ENCODE measurements around the gene HSD17B12. TPM values are rescaled to one million over a fixed set of nuclear protein-coding genes. Genes with fewer than 3 reads are reported as not detected.
A peak's percentile ranks its signal among the peaks of the same experiment; 100 is the strongest.

The HSD17B12 gene
- total RNA-seq, 2 experiments from 2014 or later = 70.9 to 138 TPM

- no peak for TF ChIP-seq CTCF (conservative IDR thresholded peaks at IDR 0.05; ENCODE audit: low read length)
- TF ChIP-seq EZH2phosphoT487 (IDR thresholded peaks at IDR 0.05; ENCODE audit: borderline replicate concordance, low read depth, low read length) = no peak
- no peak for DNase-seq (ENCODE audit: low spot score)
- Histone ChIP-seq H3K9me2 (ENCODE audit: insufficient read depth, low read length) (no peaks in the 10 kb centered on the region), H3K79me2 (ENCODE audit: insufficient read depth, low read depth, low read length) (no peaks in the 10 kb centered on the region), H3K4me3 (ENCODE audit: low read depth, low read length, poor library complexity, severe bottlenecking) (no peak overlapping the region), H2AFZ (ENCODE audit: low read length) (no peak overlapping the region), H3K36me3 (ENCODE audit: insufficient read depth, low read length) (peaks cover 46% of the 10 kb centered on the region), H3K9me3 (ENCODE audit: low read length) (no peaks in the 10 kb centered on the region), H3K4me1 (ENCODE audit: insufficient read depth, low read length, poor library complexity, severe bottlenecking) (no peaks in the 10 kb centered on the region), H3K27ac (ENCODE audit: low read depth, low read length, poor library complexity, severe bottlenecking) (no peak overlapping the region), H4K20me1 (ENCODE audit: insufficient read depth, low read length) (no peaks in the 10 kb centered on the region), H3K4me2 (ENCODE audit: low read length) (no peak overlapping the region)
- BruUV-seq (replicated peaks) = no TSS peak
- intact Hi-C loops (cut with micrococcal nuclease; ENCODE audit: unreplicated experiment) = no loop called here
- CTCF ChIA-PET (ENCODE audit: unreplicated experiment) = no interaction called here
- POLR2A ChIA-PET = interaction anchor here (0.7 to 4.9 kb wide), 3 partner anchors 9 to 92 kb away, joined by 3 to 19 read pairs (median 5); no protein-coding TSS in a partner anchor
Observed at GRCh38 chr11:43797337-43797736, 116.8 kb downstream of the HSD17B12 start.

- no peak overlapping the region for H2AFZ ChIP-seq (ENCODE audit: low read length)
- intact Hi-C loops (cut with micrococcal nuclease; ENCODE audit: unreplicated experiment) = no loop called here
- DNase-seq (ENCODE audit: low spot score) = no peak
- no TSS peak for BruUV-seq (replicated peaks)
- H3K4me1 ChIP-seq (ENCODE audit: insufficient read depth, low read length, poor library complexity, severe bottlenecking) = no peaks in the 10 kb centered on the region
- ChIA-PET POLR2A (interaction anchor here (0.7 to 4.9 kb wide), 2 partner anchors 10 to 93 kb away, joined by 3 to 19 read pairs; no protein-coding TSS in a partner anchor), CTCF (ENCODE audit: unreplicated experiment) (no interaction called here)
- H4K20me1 ChIP-seq (ENCODE audit: insufficient read depth, low read length) = no peaks in the 10 kb centered on the region
- H3K27ac ChIP-seq (ENCODE audit: low read depth, low read length, poor library complexity, severe bottlenecking) = no peak overlapping the region
- no peaks in the 10 kb centered on the region for H3K9me3 ChIP-seq (ENCODE audit: low read length)
- peaks cover 41% of the 10 kb centered on the region for H3K36me3 ChIP-seq (ENCODE audit: insufficient read depth, low read length)
- no peak overlapping the region for H3K4me3 ChIP-seq (ENCODE audit: low read depth, low read length, poor library complexity, severe bottlenecking)
- no peaks in the 10 kb centered on the region for H3K9me2 ChIP-seq (ENCODE audit: insufficient read depth, low read length)
- no peaks in the 10 kb centered on the region for H3K79me2 ChIP-seq (ENCODE audit: insufficient read depth, low read depth, low read length)
- H3K4me2 ChIP-seq (ENCODE audit: low read length) = no peak overlapping the region
- TF ChIP-seq EZH2phosphoT487 (IDR thresholded peaks at IDR 0.05; ENCODE audit: borderline replicate concordance, low read depth, low read length) (no peak), CTCF (conservative IDR thresholded peaks at IDR 0.05; ENCODE audit: low read length) (no peak)
Observed at GRCh38 chr11:43797866-43798265, 117.3 kb downstream of the HSD17B12 start.

- Histone ChIP-seq H3K4me2 (ENCODE audit: low read length) (no peak overlapping the region), H4K20me1 (ENCODE audit: insufficient read depth, low read length) (no peaks in the 10 kb centered on the region), H3K4me1 (ENCODE audit: insufficient read depth, low read length, poor library complexity, severe bottlenecking) (no peaks in the 10 kb centered on the region), H3K9me3 (ENCODE audit: low read length) (peaks cover 6% of the 10 kb centered on the region; the same call in 1 of the 2 replicates), H3K9me2 (ENCODE audit: insufficient read depth, low read length) (no peaks in the 10 kb centered on the region), H3K36me3 (ENCODE audit: insufficient read depth, low read length) (peaks cover 76% of the 10 kb centered on the region), H2AFZ (ENCODE audit: low read length) (no peak overlapping the region), H3K4me3 (ENCODE audit: low read depth, low read length, poor library complexity, severe bottlenecking) (no peak overlapping the region), H3K79me2 (ENCODE audit: insufficient read depth, low read depth, low read length) (no peaks in the 10 kb centered on the region), H3K27ac (ENCODE audit: low read depth, low read length, poor library complexity, severe bottlenecking) (no peak overlapping the region)
- peak; percentile 16 for DNase-seq (ENCODE audit: low spot score)
- ChIA-PET CTCF (ENCODE audit: unreplicated experiment) (interaction anchor here (0.5 kb wide), 1 partner anchor 96 kb away, joined by 4 read pairs; no protein-coding TSS in a partner anchor), POLR2A (interaction anchor here (0.7 to 1.6 kb wide), 5 partner anchors 13 to 377 kb away, joined by 3 to 4 read pairs (median 3); no protein-coding TSS in a partner anchor)
- BruUV-seq (replicated peaks) = no TSS peak
- intact Hi-C loops (cut with micrococcal nuclease; ENCODE audit: unreplicated experiment) = no loop called here
- TF ChIP-seq EZH2phosphoT487 (IDR thresholded peaks at IDR 0.05; ENCODE audit: borderline replicate concordance, low read depth, low read length) (no peak), CTCF (conservative IDR thresholded peaks at IDR 0.05; ENCODE audit: low read length) (peak; percentile 67)
Observed at GRCh38 chr11:43802509-43802908, 122.0 kb downstream of the HSD17B12 start.

All from OCI-LY7 (cell line).